ENCODE measurements around the gene TENT4A.

Gene TENT4A

DNA sequence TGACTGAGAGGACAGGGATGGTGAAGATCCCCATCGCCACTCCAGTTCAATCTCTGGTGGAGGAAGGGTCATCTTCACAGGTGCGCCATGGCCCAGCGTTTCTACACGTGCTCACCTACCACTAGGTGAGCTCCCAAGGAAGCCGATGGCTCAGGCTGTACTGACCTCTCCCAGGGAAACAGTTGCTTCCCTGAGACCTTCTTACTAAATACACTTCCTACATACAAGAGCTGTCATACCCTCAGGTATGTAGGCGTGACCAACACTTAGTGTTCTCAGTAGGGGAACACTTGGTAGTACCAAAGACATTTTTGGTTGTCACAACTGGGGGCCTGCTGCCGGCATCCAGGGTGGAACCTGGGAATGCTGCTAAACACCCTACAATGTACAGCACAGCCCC, 75.2 kb downstream of the TENT4A start:
- no peak for TF ChIP-seq ZFX (IDR thresholded peaks at IDR 0.05)
- TF ChIP-seq, protein P1, sequence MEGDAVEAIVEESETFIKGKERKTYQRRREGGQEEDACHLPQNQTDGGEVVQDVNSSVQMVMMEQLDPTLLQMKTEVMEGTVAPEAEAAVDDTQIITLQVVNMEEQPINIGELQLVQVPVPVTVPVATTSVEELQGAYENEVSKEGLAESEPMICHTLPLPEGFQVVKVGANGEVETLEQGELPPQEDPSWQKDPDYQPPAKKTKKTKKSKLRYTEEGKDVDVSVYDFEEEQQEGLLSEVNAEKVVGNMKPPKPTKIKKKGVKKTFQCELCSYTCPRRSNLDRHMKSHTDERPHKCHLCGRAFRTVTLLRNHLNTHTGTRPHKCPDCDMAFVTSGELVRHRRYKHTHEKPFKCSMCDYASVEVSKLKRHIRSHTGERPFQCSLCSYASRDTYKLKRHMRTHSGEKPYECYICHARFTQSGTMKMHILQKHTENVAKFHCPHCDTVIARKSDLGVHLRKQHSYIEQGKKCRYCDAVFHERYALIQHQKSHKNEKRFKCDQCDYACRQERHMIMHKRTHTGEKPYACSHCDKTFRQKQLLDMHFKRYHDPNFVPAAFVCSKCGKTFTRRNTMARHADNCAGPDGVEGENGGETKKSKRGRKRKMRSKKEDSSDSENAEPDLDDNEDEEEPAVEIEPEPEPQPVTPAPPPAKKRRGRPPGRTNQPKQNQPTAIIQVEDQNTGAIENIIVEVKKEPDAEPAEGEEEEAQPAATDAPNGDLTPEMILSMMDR (conservative IDR thresholded peaks at IDR 0.05): no peak

DNA sequence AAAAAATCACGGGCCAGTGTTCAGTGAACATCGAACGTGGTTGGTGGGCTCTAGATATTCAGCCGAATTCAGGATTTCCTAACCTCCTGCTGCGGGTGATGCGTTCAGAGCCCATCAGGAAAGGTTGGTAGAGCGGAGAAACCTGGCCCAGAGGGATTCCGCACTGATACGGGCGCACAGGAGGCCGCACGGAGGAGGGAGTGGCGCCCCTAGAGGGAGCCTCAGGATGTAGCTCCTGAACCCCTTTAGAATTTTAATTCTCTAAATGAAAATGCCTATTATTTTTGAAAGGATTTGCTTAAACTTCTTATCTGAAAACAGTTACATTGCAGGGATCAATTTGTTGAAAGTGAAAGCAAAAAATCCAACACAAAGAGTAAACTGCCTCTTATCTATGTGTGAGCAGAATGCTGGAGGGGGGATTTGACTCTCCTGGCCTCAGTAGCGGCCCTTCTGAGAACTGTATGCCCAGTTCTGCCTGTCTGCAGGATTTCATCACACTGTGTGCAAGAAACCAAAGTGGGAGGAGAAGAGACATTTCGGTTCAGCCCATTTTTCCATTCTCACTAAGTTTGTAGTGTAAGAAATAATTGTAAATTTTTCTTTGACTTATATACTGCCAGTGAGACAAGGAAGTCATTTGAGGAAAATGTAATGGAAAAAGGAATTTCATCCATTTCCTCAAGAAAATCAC, 75.9 kb downstream of the TENT4A start:
- no peak for TF ChIP-seq ZFX (IDR thresholded peaks at IDR 0.05)
- TF ChIP-seq, protein P1 (conservative IDR thresholded peaks at IDR 0.05): peak; percentile 41
- H3K27ac ChIP-seq: no peak overlapping the region

More for the DNA sequence above, 75.2 kb downstream of the TENT4A start:
- no peak overlapping the region for H3K27ac ChIP-seq

DNA sequence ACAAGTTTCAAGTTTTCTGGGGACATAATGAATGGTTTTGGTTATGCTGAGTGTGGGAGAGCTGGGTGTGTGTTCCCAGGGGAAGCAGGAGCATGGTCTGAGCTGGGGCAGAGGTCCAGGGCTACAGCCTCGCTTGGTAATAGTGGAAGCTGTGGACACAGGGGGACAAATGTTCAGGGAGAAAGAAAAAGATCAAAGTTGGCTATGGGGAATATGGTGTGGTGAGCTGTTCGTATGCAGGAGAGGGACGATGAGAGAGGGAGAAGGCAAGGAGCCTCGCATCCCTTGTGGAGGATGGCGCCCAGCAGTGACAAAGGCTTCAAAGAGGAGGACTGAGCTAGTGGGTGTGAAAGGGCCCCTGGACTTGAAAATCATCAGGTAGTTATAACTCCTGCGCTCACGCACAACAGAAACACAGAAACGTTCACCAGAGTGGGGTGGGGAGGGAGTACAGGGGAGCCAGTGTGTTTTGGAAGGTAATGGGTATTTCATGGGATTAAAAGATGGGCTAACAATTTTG, 77.2 kb downstream of the TENT4A start:
- H3K27ac ChIP-seq: no peak overlapping the region
- TF ChIP-seq, protein P1 (conservative IDR thresholded peaks at IDR 0.05): no peak
- no peak for TF ChIP-seq ZFX (IDR thresholded peaks at IDR 0.05)

DNA sequence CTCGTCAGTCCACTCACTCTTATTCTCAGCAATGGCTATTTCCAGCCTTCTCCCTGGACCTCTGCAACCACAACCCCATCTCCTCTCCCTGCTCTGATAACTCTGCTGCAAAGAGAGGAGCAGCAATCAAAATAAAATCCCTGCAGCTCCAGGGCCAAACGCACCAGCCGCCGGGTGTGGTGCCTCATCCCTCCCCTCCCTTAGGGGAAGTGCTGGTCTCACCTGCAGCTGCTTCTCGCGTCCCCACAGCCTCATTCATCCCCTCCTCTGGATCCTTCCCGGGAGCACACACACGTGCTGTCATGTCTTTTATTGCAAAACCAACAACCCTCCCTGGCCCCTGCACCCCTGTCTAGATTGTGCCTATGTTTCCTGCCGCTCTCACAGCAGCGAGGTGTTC, 77.8 kb downstream of the TENT4A start:
- TF ChIP-seq ZFX (IDR thresholded peaks at IDR 0.05): no peak
- TF ChIP-seq, protein P1 (conservative IDR thresholded peaks at IDR 0.05): no peak
- no peak overlapping the region for H3K27ac ChIP-seq

DNA sequence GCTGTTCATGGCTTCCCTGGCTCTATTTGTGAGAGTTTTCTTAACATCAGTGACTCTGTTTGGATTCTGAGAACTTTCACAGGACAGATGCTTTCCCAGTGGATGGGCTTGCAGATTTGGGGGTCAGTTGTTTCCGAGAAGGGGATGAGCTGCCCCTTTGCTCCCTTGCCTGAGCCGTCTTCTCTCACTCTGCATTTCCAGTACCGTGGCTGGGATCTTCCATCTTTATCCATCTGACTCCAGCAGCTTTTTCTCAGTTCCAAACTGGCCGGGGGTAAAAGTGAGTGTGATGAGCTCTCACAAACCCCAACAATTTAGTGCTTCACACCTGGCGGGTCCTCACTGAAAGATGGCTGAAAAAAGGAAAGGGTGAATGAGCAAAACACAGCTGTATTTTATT, 79.1 kb downstream of the TENT4A start:
- no peak for TF ChIP-seq ZFX (IDR thresholded peaks at IDR 0.05)
- TF ChIP-seq, protein P1 (conservative IDR thresholded peaks at IDR 0.05): no peak
- H3K27ac ChIP-seq: no peak overlapping the region

DNA sequence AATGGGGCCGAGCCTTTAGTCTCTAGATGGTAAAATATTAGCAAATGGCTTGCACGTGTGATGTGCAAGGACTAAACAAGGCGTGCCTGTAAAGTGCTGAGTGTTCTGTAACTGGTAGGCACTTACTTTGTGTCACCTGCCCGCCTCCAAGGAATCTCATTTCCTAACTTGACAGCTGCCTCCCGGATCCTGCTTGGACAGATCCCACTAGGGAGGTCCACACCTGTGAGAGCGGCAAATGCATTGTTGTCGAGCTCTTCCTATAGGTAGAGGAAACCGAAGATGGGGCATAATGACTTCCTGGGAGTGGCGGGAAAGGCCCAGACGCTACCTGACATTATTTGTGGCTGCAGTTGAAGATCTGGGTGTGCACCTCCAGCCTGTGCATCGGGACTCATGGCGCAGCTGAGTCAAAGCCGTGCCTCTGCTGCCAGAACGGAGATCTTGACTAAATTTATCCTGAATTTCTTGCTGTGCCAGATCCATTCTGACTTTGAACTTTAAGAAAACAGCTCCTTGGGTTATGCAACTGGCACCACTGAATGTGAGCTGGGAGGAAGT, 79.8 kb downstream of the TENT4A start:
- TF ChIP-seq, protein P1 (conservative IDR thresholded peaks at IDR 0.05): no peak
- TF ChIP-seq ZFX (IDR thresholded peaks at IDR 0.05): no peak
- no peak overlapping the region for H3K27ac ChIP-seq

DNA sequence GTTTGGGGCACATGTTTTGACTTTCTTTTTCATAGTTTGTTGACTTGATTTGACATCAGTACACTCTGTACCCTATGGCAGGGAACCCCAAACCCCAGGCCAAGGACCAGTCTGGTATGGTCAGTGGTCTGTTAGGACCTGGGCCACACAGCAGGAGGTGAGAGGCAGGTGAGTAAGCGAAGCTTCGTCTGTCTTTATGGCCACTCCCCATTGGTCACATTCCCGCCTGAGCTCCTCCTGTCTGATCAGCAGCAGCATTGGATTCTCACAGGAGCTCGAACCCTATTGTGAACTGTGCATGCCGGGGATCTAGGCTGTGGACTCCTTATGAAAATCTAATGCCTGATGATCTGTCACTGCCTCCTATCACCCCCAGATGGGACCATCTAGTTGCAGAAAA, 88.0 kb downstream of the TENT4A start:
- no peak overlapping the region for H3K27ac ChIP-seq
- TF ChIP-seq, protein P1 (conservative IDR thresholded peaks at IDR 0.05): no peak
- TF ChIP-seq ZFX (IDR thresholded peaks at IDR 0.05): no peak

Measured in C4-2B (cell line).